Measurements from ENCODE around the gene WDR31. TPM values are rescaled to one million over a fixed set of nuclear protein-coding genes. Genes with fewer than 3 reads are reported as not detected.

Gene WDR31
- polyA plus RNA-seq, 2 of the 4 experiments (the other 2 are of a cell fraction) = 1.9 to 2.9 TPM

DNA sequence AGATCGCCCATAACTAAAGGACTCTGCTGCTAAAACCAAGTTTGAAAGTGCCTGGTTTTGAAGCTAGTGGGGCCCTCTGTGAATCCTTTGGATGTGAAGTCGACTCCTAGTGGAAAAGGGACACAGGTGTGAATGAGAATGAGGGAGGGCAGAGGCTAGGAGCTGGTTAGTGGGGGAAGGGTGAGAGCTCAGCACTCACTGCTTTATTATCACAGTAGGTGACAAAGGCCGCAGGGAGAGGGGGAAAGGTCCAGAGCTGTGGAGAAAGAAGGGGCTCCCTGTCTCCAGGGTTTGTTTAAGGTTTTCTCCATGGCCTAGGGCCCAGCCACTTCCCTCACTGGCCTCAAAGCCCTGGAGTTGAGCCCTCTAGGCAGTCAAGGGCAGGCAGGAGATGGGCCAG, 33.2 kb upstream of the WDR31 start:
- no peaks in the 10 kb centered on the region for H3K9me3 ChIP-seq
- FAIRE-seq = no peak
- 81% methylated on average over 3 of the region's 3 CpGs for WGBS (ENCODE audit: missing lambda C conversion rate)
- ChIA-PET CTCF (interaction anchor here (0.7 to 1.9 kb wide), 3 partner anchors 11 to 34 kb away, joined by 3 to 6 read pairs (median 4); partner anchors contain the start of gene ALAD), POLR2A (no interaction called here)
- H3K27ac ChIP-seq = no peak overlapping the region
- no peak overlapping the region for H3K4me3 ChIP-seq
- TF ChIP-seq RARB (CRISPR knock-in tag; IDR thresholded peaks at IDR 0.05) (no peak), ZFP36 (IDR thresholded peaks at IDR 0.05; ENCODE audit: borderline replicate concordance, partially characterized antibody) (no peak), JUN (IDR thresholded peaks at IDR 0.05) (no peak), EHF (CRISPR knock-in tag; IDR thresholded peaks at IDR 0.05) (no peak), HOXB13 (CRISPR knock-in tag; IDR thresholded peaks at IDR 0.05; ENCODE audit: low read depth) (no peak), KDM1A (IDR thresholded peaks at IDR 0.05; ENCODE audit: low read depth) (no peak), SREBF2 (IDR thresholded peaks at IDR 0.05) (no peak), GATA3 (IDR thresholded peaks at IDR 0.05; ENCODE audit: borderline replicate concordance) (no peak), HOXA7 (CRISPR knock-in tag; IDR thresholded peaks at IDR 0.05) (no peak), ELK1 (IDR thresholded peaks at IDR 0.05; ENCODE audit: low read depth, low read length) (no peak), E2F6 (IDR thresholded peaks at IDR 0.05; ENCODE audit: borderline replicate concordance, low read depth) (no peak), JUNB (IDR thresholded peaks at IDR 0.05) (no peak), MYC (IDR thresholded peaks at IDR 0.05; ENCODE audit: borderline replicate concordance, low read length) (no peak), ESRRA (IDR thresholded peaks at IDR 0.05; ENCODE audit: borderline replicate concordance, low read length) (no peak), PHF8 (IDR thresholded peaks at IDR 0.05; ENCODE audit: borderline replicate concordance, low read depth) (no peak), HDAC2 (IDR thresholded peaks at IDR 0.05) (no peak)
- TF ChIP-seq, protein P1, sequence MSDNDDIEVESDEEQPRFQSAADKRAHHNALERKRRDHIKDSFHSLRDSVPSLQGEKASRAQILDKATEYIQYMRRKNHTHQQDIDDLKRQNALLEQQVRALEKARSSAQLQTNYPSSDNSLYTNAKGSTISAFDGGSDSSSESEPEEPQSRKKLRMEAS (IDR thresholded peaks at IDR 0.05) = no peak
- no peak for DNase-seq (ENCODE audit: low read depth in 1 of 2, low spot score in 1 of 2)
- no peak for ATAC-seq
- peaks cover 4% of the 10 kb centered on the region; the same call in 2 of the 3 replicates for H3K4me1 ChIP-seq
- H3K4me2 ChIP-seq = no peak overlapping the region

- CTCF ChIA-PET = interaction anchor here (0.7 to 1.3 kb wide), 2 partner anchors 9 to 35 kb away, joined by 3 to 4 read pairs; no protein-coding TSS in a partner anchor
- TF ChIP-seq EHF (CRISPR knock-in tag; IDR thresholded peaks at IDR 0.05) (no peak), POLR2A (IDR thresholded peaks at IDR 0.05; ENCODE audit: low read length) (0 out of 2 replicates have a peak, but pooled peaks have one; percentile 6)
- 89% methylated on average over 5 of the region's 5 CpGs for WGBS (ENCODE audit: missing lambda C conversion rate)
These were observed 32.0 kb upstream of the WDR31 start for GRCh38 chr9:113372059-113372458.

DNA sequence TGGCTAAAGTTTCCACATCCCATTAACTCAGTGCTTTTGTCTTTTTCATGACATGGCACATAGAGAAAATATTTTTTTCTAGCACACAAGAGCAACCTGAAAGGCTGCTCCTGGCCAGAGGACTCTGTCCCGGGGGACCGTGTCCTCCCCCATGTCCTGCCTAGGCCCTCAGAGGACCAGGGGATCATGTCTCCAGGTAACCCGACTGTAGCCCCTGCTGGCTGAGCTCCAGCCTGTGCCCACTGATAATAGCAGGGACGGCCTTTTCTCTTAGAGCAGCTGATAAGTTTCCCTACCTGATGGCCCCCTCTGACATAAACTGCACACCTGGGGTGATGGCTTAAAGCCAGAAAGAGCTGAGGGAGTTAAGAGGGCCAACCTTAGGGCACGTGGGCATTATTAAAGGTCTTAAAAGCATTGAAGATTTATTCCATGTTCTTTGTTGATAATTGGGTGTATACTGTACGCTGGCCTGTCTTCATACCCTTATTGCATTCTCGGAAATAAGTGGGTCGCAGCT, 30.8 kb upstream of the WDR31 start:
- CTCF ChIA-PET = interaction anchor here (1.1 to 1.4 kb wide), 3 partner anchors 17 to 285 kb away, joined by 3 read pairs; no protein-coding TSS in a partner anchor
- TF ChIP-seq CBX8 (IDR thresholded peaks at IDR 0.05) = no peak
- Histone ChIP-seq H3K4me3 (no peak overlapping the region), H3K27ac (no peak overlapping the region), H3K4me2 (no peak overlapping the region), H3K4me1 (no peaks in the 10 kb centered on the region; the same call in 1 of the 3 replicates), H3K9me3 (no peaks in the 10 kb centered on the region)
- 79% methylated on average over 8 of the region's 8 CpGs for WGBS (ENCODE audit: missing lambda C conversion rate)
- DNase-seq (ENCODE audit: low read depth in 1 of 2, low spot score in 1 of 2) = no peak
- no peak for ATAC-seq
- POLR2A ChIA-PET = no interaction called here
- FAIRE-seq = no peak

More at GRCh38 chr9:113372059-113372458, 32.0 kb upstream of the WDR31 start:
- ATAC-seq (no peak), FAIRE-seq (no peak), DNase-seq (ENCODE audit: low read depth in 1 of 2, low spot score in 1 of 2) (no peak)
- Histone ChIP-seq H3K4me3 (no peak overlapping the region), H3K4me1 (no peaks in the 10 kb centered on the region; the same call in 1 of the 3 replicates), H3K27ac (no peak overlapping the region), H3K4me2 (no peak overlapping the region), H3K9me3 (no peaks in the 10 kb centered on the region)
- POLR2A ChIA-PET = no interaction called here

DNA sequence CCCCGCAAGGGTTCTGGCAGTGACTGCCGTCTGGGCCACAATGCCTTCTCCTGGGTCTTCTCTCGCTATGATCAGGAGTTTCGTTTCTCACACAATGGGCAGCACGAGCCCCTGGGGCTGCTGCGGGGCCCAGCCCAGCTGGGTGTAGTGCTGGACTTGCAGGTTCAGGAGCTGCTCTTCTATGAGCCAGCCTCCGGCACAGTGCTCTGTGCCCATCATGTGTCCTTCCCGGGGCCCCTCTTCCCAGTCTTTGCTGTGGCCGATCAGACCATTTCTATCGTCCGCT, 29.7 kb upstream of the WDR31 start:
- H3K9me3 ChIP-seq = no peaks in the 10 kb centered on the region
- DNase-seq (ENCODE audit: low read depth in 1 of 2, low spot score in 1 of 2) (no peak), ATAC-seq (no peak), FAIRE-seq (no peak)
- 80% methylated on average over 11 of the region's 11 CpGs for WGBS (ENCODE audit: missing lambda C conversion rate)
- no peak overlapping the region for H3K4me3 ChIP-seq
- ChIA-PET CTCF (interaction anchor here (1.2 kb wide), 1 partner anchor 18 kb away, joined by 3 read pairs; no protein-coding TSS in a partner anchor), POLR2A (no interaction called here)
- H3K27ac ChIP-seq = no peak overlapping the region
- TF ChIP-seq JUNB (IDR thresholded peaks at IDR 0.05) = no peak
- no peak for TF ChIP-seq CBX8 (IDR thresholded peaks at IDR 0.05)
- no peak for TF ChIP-seq RARB (CRISPR knock-in tag; IDR thresholded peaks at IDR 0.05)
- TF ChIP-seq ELK1 (IDR thresholded peaks at IDR 0.05; ENCODE audit: low read depth, low read length) = no peak
- no peak for TF ChIP-seq HOXA7 (CRISPR knock-in tag; IDR thresholded peaks at IDR 0.05)
- no peak for TF ChIP-seq NPAS2 (CRISPR knock-in tag; IDR thresholded peaks at IDR 0.05; ENCODE audit: borderline replicate concordance)
- TF ChIP-seq SREBF2 (IDR thresholded peaks at IDR 0.05) = no peak
- no peak overlapping the region for H3K4me2 ChIP-seq
- no peaks in the 10 kb centered on the region for H3K4me1 ChIP-seq

Measured in A549 (cell line).